ENCODE measurements around the gene CD177. TPM values are rescaled to one million over a fixed set of nuclear protein-coding genes. Genes with fewer than 3 reads are reported as not detected.

The CD177 gene
- total and polyA plus RNA-seq, 9 of the 15 experiments (the other 6 are each of a cell fraction or from before 2014, with no cell fraction given), result not detected

DNA sequence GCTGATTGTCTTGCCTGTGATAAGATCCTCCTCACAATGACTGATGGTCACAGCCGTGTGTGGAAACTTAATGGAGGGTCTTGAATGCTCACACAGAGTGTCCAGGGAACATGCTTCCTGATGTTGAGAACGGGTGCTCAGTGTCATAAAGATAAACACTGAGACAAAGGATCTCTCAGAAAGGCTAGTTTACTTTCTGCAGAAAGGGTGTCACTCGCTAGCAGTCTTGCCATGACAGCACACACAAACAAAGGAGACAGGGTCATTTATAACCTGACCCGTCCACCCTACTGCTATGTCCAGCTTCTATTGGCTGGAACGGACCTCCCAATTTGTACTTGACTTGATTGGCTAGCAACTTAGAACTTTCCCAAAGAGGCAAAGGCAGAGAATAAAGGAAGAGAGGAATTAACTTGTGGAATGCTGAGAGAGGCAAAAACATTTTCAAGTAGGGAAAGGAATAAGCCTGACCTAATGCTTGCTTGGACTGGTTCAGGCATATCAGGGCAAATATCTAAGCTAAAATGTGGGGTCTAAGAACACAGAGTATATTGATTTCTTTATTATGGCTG, 45.2 kb upstream of the CD177 start:
- H3K4me2 ChIP-seq (ENCODE audit: insufficient read depth, low read length), result no peak overlapping the region
- WGBS (ENCODE audit: insufficient coverage, low coverage, missing lambda C conversion rate), result 0% methylated on average over 5 of the region's 5 CpGs
- ATAC-seq, result no peak
- H3K27ac ChIP-seq (ENCODE audit: extremely low read depth, low read depth, low read length), result no peak overlapping the region
- in situ Hi-C loops (cut with MboI) (no loop called here), intact Hi-C loops (cut with micrococcal nuclease) (no loop called here)
- H3K9ac ChIP-seq (ENCODE audit: insufficient read depth in 1 of 2, low read depth in 2 of 2, low read length in 2 of 2), result no peak overlapping the region
- FAIRE-seq, result no peak
- BruUV-seq (replicated peaks), result no TSS peak
- no peak for TF ChIP-seq RBM22 (IDR thresholded peaks at IDR 0.05; ENCODE audit: low read depth, low read length, poor library complexity, severe bottlenecking)
- TF ChIP-seq NCOA6 (IDR thresholded peaks at IDR 0.05), result no peak
- TF ChIP-seq MTA2 (IDR thresholded peaks at IDR 0.05; ENCODE audit: low read depth), result no peak
- TF ChIP-seq JUND (IDR thresholded peaks at IDR 0.05; ENCODE audit: borderline replicate concordance, low read depth, low read length), result no peak
- no peak for TF ChIP-seq JUND (tag; IDR thresholded peaks at IDR 0.05; ENCODE audit: borderline replicate concordance, low read depth, low read length)
- TF ChIP-seq, protein P1, sequence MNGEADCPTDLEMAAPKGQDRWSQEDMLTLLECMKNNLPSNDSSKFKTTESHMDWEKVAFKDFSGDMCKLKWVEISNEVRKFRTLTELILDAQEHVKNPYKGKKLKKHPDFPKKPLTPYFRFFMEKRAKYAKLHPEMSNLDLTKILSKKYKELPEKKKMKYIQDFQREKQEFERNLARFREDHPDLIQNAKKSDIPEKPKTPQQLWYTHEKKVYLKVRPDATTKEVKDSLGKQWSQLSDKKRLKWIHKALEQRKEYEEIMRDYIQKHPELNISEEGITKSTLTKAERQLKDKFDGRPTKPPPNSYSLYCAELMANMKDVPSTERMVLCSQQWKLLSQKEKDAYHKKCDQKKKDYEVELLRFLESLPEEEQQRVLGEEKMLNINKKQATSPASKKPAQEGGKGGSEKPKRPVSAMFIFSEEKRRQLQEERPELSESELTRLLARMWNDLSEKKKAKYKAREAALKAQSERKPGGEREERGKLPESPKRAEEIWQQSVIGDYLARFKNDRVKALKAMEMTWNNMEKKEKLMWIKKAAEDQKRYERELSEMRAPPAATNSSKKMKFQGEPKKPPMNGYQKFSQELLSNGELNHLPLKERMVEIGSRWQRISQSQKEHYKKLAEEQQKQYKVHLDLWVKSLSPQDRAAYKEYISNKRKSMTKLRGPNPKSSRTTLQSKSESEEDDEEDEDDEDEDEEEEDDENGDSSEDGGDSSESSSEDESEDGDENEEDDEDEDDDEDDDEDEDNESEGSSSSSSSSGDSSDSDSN (IDR thresholded peaks at IDR 0.05; ENCODE audit: borderline replicate concordance in 1 of 2, low read depth in 2 of 2, low read length in 2 of 2), result no peak
- no peak for TF ChIP-seq TRIM24 (IDR thresholded peaks at IDR 0.05)
- TF ChIP-seq, protein P2, sequence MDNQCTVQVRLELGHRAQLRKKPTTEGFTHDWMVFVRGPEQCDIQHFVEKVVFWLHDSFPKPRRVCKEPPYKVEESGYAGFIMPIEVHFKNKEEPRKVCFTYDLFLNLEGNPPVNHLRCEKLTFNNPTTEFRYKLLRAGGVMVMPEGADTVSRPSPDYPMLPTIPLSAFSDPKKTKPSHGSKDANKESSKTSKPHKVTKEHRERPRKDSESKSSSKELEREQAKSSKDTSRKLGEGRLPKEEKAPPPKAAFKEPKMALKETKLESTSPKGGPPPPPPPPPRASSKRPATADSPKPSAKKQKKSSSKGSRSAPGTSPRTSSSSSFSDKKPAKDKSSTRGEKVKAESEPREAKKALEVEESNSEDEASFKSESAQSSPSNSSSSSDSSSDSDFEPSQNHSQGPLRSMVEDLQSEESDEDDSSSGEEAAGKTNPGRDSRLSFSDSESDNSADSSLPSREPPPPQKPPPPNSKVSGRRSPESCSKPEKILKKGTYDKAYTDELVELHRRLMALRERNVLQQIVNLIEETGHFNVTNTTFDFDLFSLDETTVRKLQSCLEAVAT (IDR thresholded peaks at IDR 0.05), result no peak
- TF ChIP-seq MED1 (CRISPR knock-in tag; IDR thresholded peaks at IDR 0.05; ENCODE audit: borderline replicate concordance), result no peak
- no peak for TF ChIP-seq PHTF2 (CRISPR knock-in tag; IDR thresholded peaks at IDR 0.05)
- no peak for TF ChIP-seq NR2F6 (CRISPR knock-in tag; IDR thresholded peaks at IDR 0.05)
- no peaks in the 10 kb centered on the region for H3K4me1 ChIP-seq (replicated peaks in 1 of 2; ENCODE audit: control insufficient read depth in 2 of 2, insufficient read depth in 2 of 2, low read length in 2 of 2)
- no peak overlapping the region for H2AFZ ChIP-seq (ENCODE audit: low read depth, low read length)
- H3K9me3 ChIP-seq (replicated peaks; ENCODE audit: control insufficient read depth, insufficient read depth, low read depth, low read length), result no peaks in the 10 kb centered on the region
- H4K20me1 ChIP-seq (replicated peaks; ENCODE audit: control insufficient read depth, insufficient read depth, low read length), result no peaks in the 10 kb centered on the region
- POLR2A ChIA-PET, result no interaction called here
- H3K36me3 ChIP-seq (ENCODE audit: control insufficient read depth, insufficient read depth, low read length), result no peaks in the 10 kb centered on the region
- DNase-seq (ENCODE audit: extremely low read depth in 1 of 4, low spot score in 3 of 4), result no peak
- H3K9me1 ChIP-seq (ENCODE audit: control insufficient read depth, insufficient read depth, low read length), result no peaks in the 10 kb centered on the region
- CTCF ChIA-PET (ENCODE audit: low intra/inter-chr PET ratio), result no interaction called here
- no peak overlapping the region for H3K4me3 ChIP-seq
- H3K27me3 ChIP-seq (ENCODE audit: control insufficient read depth in 2 of 2, insufficient read depth in 2 of 2, low read length in 2 of 2), result no peaks in the 10 kb centered on the region; a peak in 1 of 5 replicates
- H3K79me2 ChIP-seq (ENCODE audit: control insufficient read depth, insufficient read depth, low read length), result no peaks in the 10 kb centered on the region
